SW 1271 (cell line): Measurements from ENCODE around the gene LY6G6D.
"Not testable (repeated sequence)": the region's sequence is repeated elsewhere in the genome, so short reads cannot be mapped to it uniquely, and the experiment has no call there.

Experiments
- DNase-seq, 2 experiments: peaks; one replicate each; lab custom pipeline; 2025; lab: John Stamatoyannopoulos, UW

The LY6G6D gene

GRCh38 chr6:31692353-31692752, 22.8 kb upstream of the LY6G6D start:
- DNase-seq, result no peak

GRCh38 chr6:31692886-31693285, 22.3 kb upstream of the LY6G6D start:
- no peak for DNase-seq

GRCh38 chr6:31693535-31693934, 21.6 kb upstream of the LY6G6D start:
- no peak for DNase-seq

GRCh38 chr6:31697555-31697954, 17.6 kb upstream of the LY6G6D start:
- no peak for DNase-seq

GRCh38 chr6:31700740-31701401, 14.3 kb upstream of the LY6G6D start:
- DNase-seq, result no peak

GRCh38 chr6:31701666-31702404, 13.3 kb upstream of the LY6G6D start:
- no peak for DNase-seq

- no peak for DNase-seq
Observed at GRCh38 chr6:31702405-31702818, 12.7 kb upstream of the LY6G6D start.

GRCh38 chr6:31702819-31703716, 12.1 kb upstream of the LY6G6D start, which contains the start of gene ABHD16A:
Gene ABHD16A, minus strand, starts transcription at chr6:31703324. Its CDS starts 43 bp downstream, at chr6:31703281.
- DNase-seq, result peak; percentile 92 to 97

- DNase-seq, result no peak
Observed at GRCh38 chr6:31705931-31706330, 9.2 kb upstream of the LY6G6D start.

GRCh38 chr6:31706599-31706998, 8.5 kb upstream of the LY6G6D start, which contains the start of gene LY6G6F:
Gene LY6G6F, plus strand, starts transcription at chr6:31706866. Its CDS starts 41 bp downstream, at chr6:31706907.
- DNase-seq, result no peak

GRCh38 chr6:31707701-31708100, 7.4 kb upstream of the LY6G6D start:
- no peak for DNase-seq

GRCh38 chr6:31708224-31708623, 6.9 kb upstream of the LY6G6D start:
- DNase-seq, result no peak

- DNase-seq, result not testable (repeated sequence)
Observed at GRCh38 chr6:31709157-31709556, 6.0 kb upstream of the LY6G6D start.

GRCh38 chr6:31710523-31711219, 4.5 kb upstream of the LY6G6D start:
- no peak for DNase-seq

GRCh38 chr6:31711233-31711632, 3.9 kb upstream of the LY6G6D start:
- no peak for DNase-seq

GRCh38 chr6:31712296-31712695, 2.9 kb upstream of the LY6G6D start:
- DNase-seq, result peak in 1 of 2 experiments; percentile 21

GRCh38 chr6:31713465-31713864, 1.7 kb upstream of the LY6G6D start:
- no peak for DNase-seq

GRCh38 chr6:31713991-31714684, 1.0 kb upstream of the LY6G6D start:
- DNase-seq, result no peak

- DNase-seq, result no peak
Observed at GRCh38 chr6:31717499-31718222, 2.5 kb downstream of the LY6G6D start.

- no peak for DNase-seq
Observed at GRCh38 chr6:31718265-31718664, 3.1 kb downstream of the LY6G6D start.
